HCT116 (cell line): Measurements from ENCODE around the gene CWF19L1. TPM values are rescaled to one million over a fixed set of nuclear protein-coding genes. Genes with fewer than 3 reads are reported as not detected.

Experiments used
- ATAC-seq: fragments of 200-7000 bp; cut with Tn5 transposase; 2 replicates; pipeline ENCODE4 v1.9.1; 2020; ENCODE audit warnings: mild to moderate bottlenecking, moderate library complexity
- BruUV-seq: library from RNA; stranded (reverse); fragments of 400-500 nt; replicated peaks from 2 replicates; lab custom pipeline; 2021; lab: Mats Ljungman, UMichigan
- CTCF ChIA-PET: fragments of 300-600 bp; sonication (Branson Sonifier 250); formaldehyde crosslinking; loops from one replicate; lab custom pipeline; 2021; ENCODE audit warnings: antibody characterized with exemption; lab: Charles Lee
- POLR2A ChIA-PET: fragments of 300-600, 350-600 bp; sonication (Branson Sonifier 250); formaldehyde crosslinking; loops from one replicate; lab custom pipeline; 2021; ENCODE audit warnings: antibody characterized with exemption; lab: Charles Lee
- RAD21 ChIA-PET, 2 experiments: fragments of 300-600 bp; sonication (Branson Sonifier 250); formaldehyde crosslinking; loops; one replicate each; lab custom pipeline; 2023; ENCODE audit warnings: low total read pairs in 2 of 2; ENCODE audit not compliant: uncharacterized antibody in 2 of 2, unreplicated experiment in 2 of 2, low non-redundant PET in 1 of 2; lab: Charles Lee
- DNase-seq: peaks from one replicate; pipeline ENCODE4 v3.0.0-alpha.2; 2010; ENCODE audit warnings: low read depth, low spot score
- H2AFZ ChIP-seq: fragments of 200-600 bp; shearing (Covaris generic), sonication (generic); 2 replicates; pipeline ENCODE4 v1.6.1; 2017; ENCODE audit warnings: low read depth, mixed run types, mixed read lengths, antibody characterized with exemption, low read length; ENCODE audit not compliant: poor library complexity, severe bottlenecking
- H3K27ac ChIP-seq: 2 replicates; pipeline ENCODE4 v1.5.1; 2012; ENCODE audit warnings: low read depth, low read length
- H3K27me3 ChIP-seq: fragments of 200-600 bp; sonication (generic); 2 replicates; pipeline ENCODE4 v1.6.1; 2016; ENCODE audit warnings: mixed run types, low read length, mixed read lengths; ENCODE audit not compliant: insufficient read depth
- H3K36me3 ChIP-seq, 2 experiments: fragments of 200-500 bp in 1 of 2; fragments of 200-600 bp in 1 of 2; sonication (Bioruptor generic) in 1 of 2; sonication (generic) in 1 of 2; 2 replicates each; pipeline versions ENCODE4 v1.5.1 to v1.6.1; 2014 to 2016; ENCODE audit warnings: low read length in 2 of 2, inconsistent platforms in 1 of 2, mixed read lengths in 1 of 2, mixed run types in 1 of 2; ENCODE audit not compliant: insufficient read depth in 2 of 2, control insufficient read depth in 1 of 2
- H3K4me1 ChIP-seq, 2 experiments: fragments of 200-600 bp in 1 of 2; sonication (generic) in 1 of 2; 2 replicates each; pipeline versions ENCODE4 v1.5.1 to v1.6.1; 2012 to 2017; ENCODE audit warnings: low read length in 2 of 2, inconsistent platforms in 1 of 2, mild to moderate bottlenecking in 1 of 2, mixed read lengths in 1 of 2, mixed run types in 1 of 2, moderate library complexity in 1 of 2; ENCODE audit not compliant: insufficient read depth in 2 of 2, control insufficient read depth in 1 of 2
- H3K4me2 ChIP-seq: fragments of 200-600 bp; sonication (generic); 2 replicates; pipeline ENCODE4 v1.6.1; 2017; ENCODE audit warnings: mixed run types, low read length, mixed read lengths
- H3K4me3 ChIP-seq, 2 experiments: fragments of 200-600 bp in 1 of 2; sonication (generic) in 1 of 2; replicated peaks in 1 of 2; 2 replicates each; pipeline ENCODE4 v1.5.1; 2011 to 2016; ENCODE audit warnings: low read length in 2 of 2, control low read depth in 1 of 2, low read depth in 1 of 2, mild to moderate bottlenecking in 1 of 2, mixed read lengths in 1 of 2, mixed run types in 1 of 2
- H3K79me2 ChIP-seq: fragments of 200-600 bp; sonication (generic); 2 replicates; pipeline ENCODE4 v1.6.1; 2017; ENCODE audit warnings: mild to moderate bottlenecking, mixed run types, low read length, moderate library complexity, mixed read lengths; ENCODE audit not compliant: insufficient read depth
- H3K9ac ChIP-seq: fragments of 200-600 bp; sonication (generic); 2 replicates; pipeline ENCODE4 v1.6.1; 2016; ENCODE audit warnings: low read length, mixed read lengths
- H3K9me2 ChIP-seq: fragments of 200-600 bp; sonication (generic), shearing (Covaris generic); 2 replicates; pipeline ENCODE4 v1.6.1; 2017; ENCODE audit warnings: mixed run types, mild to moderate bottlenecking, moderate library complexity; ENCODE audit not compliant: insufficient read depth
- H3K9me3 ChIP-seq, 2 experiments: fragments of 200-500 bp in 1 of 2; fragments of 200-600 bp in 1 of 2; sonication (Bioruptor generic) in 1 of 2; sonication (generic) in 1 of 2; 2 replicates each; pipeline ENCODE4 v1.6.1; 2014 to 2017; ENCODE audit warnings: low read length in 2 of 2, mixed read lengths in 2 of 2, inconsistent platforms in 1 of 2, low read depth in 1 of 2, mild to moderate bottlenecking in 1 of 2, mixed run types in 1 of 2, moderate library complexity in 1 of 2; ENCODE audit not compliant: control insufficient read depth in 1 of 2, insufficient read depth in 1 of 2
- H4K20me1 ChIP-seq: fragments of 200-600 bp; sonication (generic), shearing (Covaris generic); 2 replicates; pipeline ENCODE4 v1.6.1; 2017; ENCODE audit warnings: mixed run types, mild to moderate bottlenecking, moderate library complexity; ENCODE audit not compliant: insufficient read depth
- CBX3 ChIP-seq: IDR thresholded peaks from 2 replicates; pipeline ENCODE4 v1.6.1; 2012; ENCODE audit warnings: low read depth
- EZH2 ChIP-seq: fragments of 200-600 bp; sonication (generic); IDR thresholded peaks from 2 replicates; pipeline ENCODE4 v1.6.1; 2017; ENCODE audit warnings: antibody characterized with exemption, mixed run types
- FOSL1 ChIP-seq: IDR thresholded peaks from 2 replicates; pipeline ENCODE4 v1.6.1; 2012; ENCODE audit warnings: low read depth
- JUND ChIP-seq: IDR thresholded peaks from 2 replicates; pipeline ENCODE4 v1.6.1; 2012
- RAD21 ChIP-seq: IDR thresholded peaks from 2 replicates; pipeline ENCODE4 v1.6.1; 2012; ENCODE audit warnings: low read depth, mild to moderate bottlenecking
- REST ChIP-seq: IDR thresholded peaks from 2 replicates; pipeline ENCODE4 v1.6.1; 2012; ENCODE audit warnings: low read depth
- SIN3A ChIP-seq: IDR thresholded peaks from 2 replicates; pipeline ENCODE4 v1.6.1; 2012; ENCODE audit warnings: low read depth
- SP1 ChIP-seq: IDR thresholded peaks from 2 replicates; pipeline ENCODE4 v1.6.1; 2012; ENCODE audit warnings: low read depth
- SRF ChIP-seq: IDR thresholded peaks from 2 replicates; pipeline ENCODE4 v1.6.1; 2012; ENCODE audit warnings: low read depth
- ZFX ChIP-seq: fragments of 450-650 bp; IDR thresholded peaks from 2 replicates; pipeline ENCODE4 v1.6.1; 2017
- intact Hi-C: fragments of 100-400 bp; cut with micrococcal nuclease; formaldehyde crosslinking; loops from 2 replicates; pipeline ENCODE4 v1.10.0; 2022
- total RNA-seq: library from RNA; stranded (reverse); gene quantifications from one replicate; pipeline ENCODE4 v1.2.1, GENCODE V29; 2021; ENCODE audit not compliant: unreplicated experiment
- TF ChIP-seq, protein P1 (sequence below): IDR thresholded peaks from 2 replicates; pipeline ENCODE4 v1.6.1; 2012

The CWF19L1 gene
- total RNA-seq, 1 experiment from 2014 or later, result 41.7 TPM

- ChIA-PET POLR2A (no interaction called here), CTCF (interaction anchor here (1.3 kb wide), 1 partner anchor 11 kb away, joined by 3 read pairs; no protein-coding TSS in a partner anchor), RAD21 (no interaction called here)
- no peak overlapping the region for H3K4me3 ChIP-seq
- ATAC-seq (no peak), DNase-seq (no peak)
- no peaks in the 10 kb centered on the region; the same call in 1 of the 2 replicates for H3K79me2 ChIP-seq
- BruUV-seq, result no TSS peak
- H3K9me2 ChIP-seq, result no peaks in the 10 kb centered on the region
- no peak overlapping the region for H2AFZ ChIP-seq
- peaks cover 5 to 10% of the 10 kb centered on the region in 2 experiments; a peak in 3 of 4 replicates for H3K4me1 ChIP-seq
- H3K27ac ChIP-seq, result no peak overlapping the region
- H4K20me1 ChIP-seq, result no peaks in the 10 kb centered on the region
- H3K9ac ChIP-seq, result no peak overlapping the region
- no peaks in the 10 kb centered on the region for H3K9me3 ChIP-seq
- no peaks in the 10 kb centered on the region for H3K36me3 ChIP-seq
- intact Hi-C loops, result no loop called here
- H3K4me2 ChIP-seq, result no peak overlapping the region
- peaks cover 7% of the 10 kb centered on the region; the same call in 1 of the 2 replicates for H3K27me3 ChIP-seq
- TF ChIP-seq, protein P1, sequence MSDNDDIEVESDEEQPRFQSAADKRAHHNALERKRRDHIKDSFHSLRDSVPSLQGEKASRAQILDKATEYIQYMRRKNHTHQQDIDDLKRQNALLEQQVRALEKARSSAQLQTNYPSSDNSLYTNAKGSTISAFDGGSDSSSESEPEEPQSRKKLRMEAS, result no peak
- TF ChIP-seq REST (no peak), EZH2 (no peak), FOSL1 (no peak), JUND (no peak), RAD21 (no peak), SIN3A (no peak), SRF (no peak), ZFX (no peak), SP1 (no peak), CBX3 (no peak)
These were observed 23.9 kb upstream of the CWF19L1 start for GRCh38 chr10:100291356-100291755.
